ENCODE data around the gene TOR4A. TPM values are rescaled to one million over a fixed set of nuclear protein-coding genes. Genes with fewer than 3 reads are reported as not detected.

Gene TOR4A
- total and polyA plus RNA-seq, 2 donors from 2014 or later: 4.9 to 23.8 TPM

DNA sequence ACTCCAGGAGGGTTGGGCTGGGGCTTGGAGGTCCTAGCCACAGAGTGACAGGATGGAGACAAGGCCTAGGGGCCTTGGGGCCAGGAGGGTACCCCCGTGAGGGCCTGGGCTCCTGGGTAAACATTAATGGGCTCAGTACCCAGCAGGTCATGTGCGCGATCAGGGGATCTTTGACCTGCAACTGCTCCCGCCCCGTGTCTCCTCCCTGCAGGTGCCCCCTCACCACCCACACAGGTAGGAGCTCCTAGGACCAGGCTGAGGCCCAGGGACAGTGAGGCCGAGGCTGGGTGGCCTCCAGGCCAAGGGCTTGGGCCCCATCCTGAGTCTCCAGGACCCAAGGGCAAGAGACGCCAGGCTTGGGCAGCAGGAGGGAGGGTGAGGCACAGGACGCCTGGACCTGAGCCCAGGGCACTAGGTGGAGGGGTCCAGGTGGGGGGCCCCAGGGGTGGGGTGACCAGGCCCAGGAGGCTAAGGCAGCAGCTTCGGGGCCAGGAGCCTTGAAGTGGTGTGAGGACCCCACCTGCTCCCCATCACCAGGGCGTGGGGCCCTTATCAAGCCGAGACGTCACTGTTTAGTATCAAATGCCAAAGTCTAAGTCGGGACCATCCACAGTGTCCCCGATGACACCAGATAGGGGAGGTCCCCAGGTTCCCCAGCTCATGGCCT is 46.7 kb upstream of the TOR4A start, which contains the start of gene SLC34A3:
Gene SLC34A3, plus strand, starts transcription at position 197 of the 667 bp plus-strand sequence. CDS start 802 bp downstream, outside the sequence.
- Histone ChIP-seq H3K9me3 (ENCODE audit: control insufficient read depth in 2 of 3, insufficient read depth in 1 of 3, low read length in 3 of 3) (no peaks in the 10 kb centered on the region), H3K9ac (ENCODE audit: low read length in 3 of 3) (no peak within 1 kb of the TSS), H3K27me3 (ENCODE audit: control insufficient read depth, insufficient read depth, low read length) (no peaks in the 10 kb centered on the region), H3K4me3 (ENCODE audit: low read length in 3 of 3) (peak within 1 kb of the TSS in 1 of 3 donors; percentile 25), H3K36me3 (ENCODE audit: control insufficient read depth in 2 of 3, insufficient read depth in 3 of 3, low read length in 3 of 3) (no peaks in the 10 kb centered on the region), H3K4me1 (ENCODE audit: control insufficient read depth in 2 of 3, insufficient read depth in 2 of 3, low read depth in 1 of 3, low read length in 3 of 3) (peaks cover 0 to 26% (median 15%) of the 10 kb centered on the region in 3 donors), H3K27ac (ENCODE audit: low read depth in 2 of 2, low read length in 2 of 2) (peak within 1 kb of the TSS; percentile 16 to 51)
- FAIRE-seq (no peak), DNase-seq (peak in 1 of 5 donors; percentile 32)
- intact Hi-C loops (cut with DNase I): loop anchor here (10.0 kb wide), 1 partner anchor 116 kb away; the partner anchor contains the start of gene DPP7
- TF ChIP-seq, protein P1, sequence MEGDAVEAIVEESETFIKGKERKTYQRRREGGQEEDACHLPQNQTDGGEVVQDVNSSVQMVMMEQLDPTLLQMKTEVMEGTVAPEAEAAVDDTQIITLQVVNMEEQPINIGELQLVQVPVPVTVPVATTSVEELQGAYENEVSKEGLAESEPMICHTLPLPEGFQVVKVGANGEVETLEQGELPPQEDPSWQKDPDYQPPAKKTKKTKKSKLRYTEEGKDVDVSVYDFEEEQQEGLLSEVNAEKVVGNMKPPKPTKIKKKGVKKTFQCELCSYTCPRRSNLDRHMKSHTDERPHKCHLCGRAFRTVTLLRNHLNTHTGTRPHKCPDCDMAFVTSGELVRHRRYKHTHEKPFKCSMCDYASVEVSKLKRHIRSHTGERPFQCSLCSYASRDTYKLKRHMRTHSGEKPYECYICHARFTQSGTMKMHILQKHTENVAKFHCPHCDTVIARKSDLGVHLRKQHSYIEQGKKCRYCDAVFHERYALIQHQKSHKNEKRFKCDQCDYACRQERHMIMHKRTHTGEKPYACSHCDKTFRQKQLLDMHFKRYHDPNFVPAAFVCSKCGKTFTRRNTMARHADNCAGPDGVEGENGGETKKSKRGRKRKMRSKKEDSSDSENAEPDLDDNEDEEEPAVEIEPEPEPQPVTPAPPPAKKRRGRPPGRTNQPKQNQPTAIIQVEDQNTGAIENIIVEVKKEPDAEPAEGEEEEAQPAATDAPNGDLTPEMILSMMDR (IDR thresholded peaks at IDR 0.05; ENCODE audit: borderline replicate concordance, extremely low read depth, insufficient read depth): no peak

DNA sequence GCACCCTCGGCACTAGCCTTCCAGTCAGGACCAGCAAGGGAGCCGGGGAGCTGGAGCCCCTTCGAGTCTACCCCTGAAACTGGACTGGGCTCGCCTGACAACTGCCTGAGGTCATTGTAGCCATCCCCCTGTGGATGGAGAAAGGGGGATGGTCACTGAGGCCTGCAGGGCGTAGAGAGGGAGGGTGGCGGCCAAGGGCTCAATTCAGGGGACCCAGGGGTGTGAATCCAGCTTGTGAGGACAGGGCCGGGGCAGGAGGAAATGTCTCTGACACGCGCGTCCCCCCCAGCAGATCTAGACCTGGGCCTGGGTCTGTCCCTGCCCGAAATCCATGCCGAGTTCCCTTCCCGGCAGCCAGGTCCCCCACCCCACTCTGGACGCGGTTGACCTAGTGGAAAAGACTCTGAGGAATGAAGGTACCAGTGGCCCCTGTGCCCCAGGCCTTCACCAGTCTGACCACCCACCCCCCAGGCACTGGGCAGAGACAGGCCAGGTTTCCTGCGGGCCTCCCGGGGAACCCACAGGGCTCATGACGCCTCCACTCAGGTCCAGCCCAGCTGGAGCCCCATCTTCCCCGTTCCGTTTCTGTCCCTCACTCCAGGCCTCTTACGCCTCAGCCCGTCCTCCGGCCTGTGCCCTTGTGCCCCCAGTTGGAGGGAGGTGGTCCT is 46.0 kb upstream of the TOR4A start:
- Histone ChIP-seq H3K4me3 (ENCODE audit: low read length in 3 of 3) (peak overlapping the region in 1 of 3 donors; percentile 25), H3K9ac (ENCODE audit: low read length in 3 of 3) (no peak overlapping the region), H3K27ac (ENCODE audit: low read depth in 2 of 2, low read length in 2 of 2) (peak overlapping the region in 1 of 2 donors; percentile 16), H3K9me3 (ENCODE audit: control insufficient read depth in 2 of 3, insufficient read depth in 1 of 3, low read length in 3 of 3) (no peaks in the 10 kb centered on the region), H3K36me3 (ENCODE audit: control insufficient read depth in 2 of 3, insufficient read depth in 3 of 3, low read length in 3 of 3) (no peaks in the 10 kb centered on the region), H3K27me3 (ENCODE audit: control insufficient read depth, insufficient read depth, low read length) (no peaks in the 10 kb centered on the region), H3K4me1 (ENCODE audit: control insufficient read depth in 2 of 3, insufficient read depth in 2 of 3, low read depth in 1 of 3, low read length in 3 of 3) (peaks cover 0 to 24% (median 15%) of the 10 kb centered on the region in 3 donors)
- TF ChIP-seq, protein P1 (IDR thresholded peaks at IDR 0.05; ENCODE audit: borderline replicate concordance, extremely low read depth, insufficient read depth): no peak
- intact Hi-C loops (cut with DNase I): loop anchor here (10.0 kb wide), 1 partner anchor 117 kb away; the partner anchor contains the start of gene DPP7
- no peak for FAIRE-seq
- DNase-seq: no peak

DNA sequence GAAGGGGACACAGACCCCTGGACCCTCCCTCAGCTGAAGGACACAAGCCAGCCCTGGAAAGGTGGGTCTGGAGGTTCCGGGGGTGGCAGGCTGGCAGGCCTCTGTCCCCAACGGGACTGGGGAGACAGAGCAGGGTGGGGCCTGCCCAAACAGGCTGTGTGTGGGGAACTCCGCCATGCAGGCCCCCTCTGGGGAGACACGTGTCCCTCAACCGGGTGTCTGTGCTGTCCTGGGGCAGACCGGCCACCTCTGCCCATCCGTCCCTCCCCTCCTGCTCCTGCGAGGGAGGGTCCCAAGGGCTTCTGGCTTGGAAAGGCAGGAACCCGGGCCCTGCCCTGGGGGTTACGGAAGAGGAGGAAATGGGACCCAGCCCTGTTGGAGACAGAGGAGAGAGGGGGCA is 45.4 kb upstream of the TOR4A start:
- Histone ChIP-seq H3K4me3 (ENCODE audit: low read length in 3 of 3) (peak overlapping the region in 1 of 3 donors; percentile 25), H3K4me1 (ENCODE audit: control insufficient read depth in 2 of 3, insufficient read depth in 2 of 3, low read depth in 1 of 3, low read length in 3 of 3) (peaks cover 0 to 23% (median 11%) of the 10 kb centered on the region in 3 donors), H3K27ac (ENCODE audit: low read depth in 2 of 2, low read length in 2 of 2) (no peak overlapping the region), H3K36me3 (ENCODE audit: control insufficient read depth in 2 of 3, insufficient read depth in 3 of 3, low read length in 3 of 3) (no peaks in the 10 kb centered on the region), H3K9ac (ENCODE audit: low read length in 3 of 3) (no peak overlapping the region), H3K9me3 (ENCODE audit: control insufficient read depth in 2 of 3, insufficient read depth in 1 of 3, low read length in 3 of 3) (no peaks in the 10 kb centered on the region), H3K27me3 (ENCODE audit: control insufficient read depth, insufficient read depth, low read length) (no peaks in the 10 kb centered on the region)
- TF ChIP-seq, protein P1 (IDR thresholded peaks at IDR 0.05; ENCODE audit: borderline replicate concordance, extremely low read depth, insufficient read depth): no peak
- intact Hi-C loops (cut with DNase I): loop anchor here (10.0 kb wide), 1 partner anchor 117 kb away; the partner anchor contains the start of gene DPP7
- FAIRE-seq (no peak), DNase-seq (no peak)
